GM19452 (cell line): Measurements from ENCODE around the gene ADPRH.
"Not testable (repeated sequence)": the region's sequence is repeated elsewhere in the genome, so short reads cannot be mapped to it uniquely, and the experiment has no call there.

Experiments used
- ATAC-seq: cut with Tn5 transposase; IDR thresholded peaks from one replicate; pipeline ENCODE4 v1.9.1; 2021; ENCODE audit not compliant: unreplicated experiment

ADPRH gene

DNA sequence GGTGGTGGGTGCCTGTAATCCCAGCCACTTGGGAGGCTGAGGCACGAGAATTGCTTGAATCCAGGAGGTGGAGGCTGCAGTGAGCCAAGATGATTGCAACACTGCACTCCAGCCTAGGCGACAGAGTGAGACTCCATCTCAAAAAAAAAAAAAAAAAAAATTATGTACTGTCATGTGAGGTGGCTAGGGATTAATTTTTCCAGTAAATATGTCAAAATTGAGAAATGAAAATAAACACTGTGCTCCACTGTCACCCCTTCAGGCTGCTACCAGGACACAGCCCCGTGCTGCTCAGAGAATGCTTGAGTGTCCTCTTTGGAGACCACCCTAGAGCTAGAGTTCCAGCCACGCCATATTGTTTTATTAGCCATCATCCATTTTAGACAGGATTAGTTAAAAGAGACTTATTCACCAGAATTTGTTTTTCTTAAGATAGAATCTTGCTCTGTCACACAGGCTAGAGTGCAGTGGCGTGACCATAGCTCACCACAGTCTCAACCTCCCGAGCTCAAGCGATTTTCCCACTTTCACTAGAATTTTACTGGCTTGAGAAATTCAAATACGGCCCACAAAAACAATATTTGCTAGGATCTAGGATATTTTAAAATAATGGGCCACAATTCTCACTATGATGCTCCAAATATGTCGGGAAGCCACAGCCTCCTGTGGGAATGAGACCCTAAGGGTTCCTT, 20.5 kb upstream of the ADPRH start:
- ATAC-seq: no peak

DNA sequence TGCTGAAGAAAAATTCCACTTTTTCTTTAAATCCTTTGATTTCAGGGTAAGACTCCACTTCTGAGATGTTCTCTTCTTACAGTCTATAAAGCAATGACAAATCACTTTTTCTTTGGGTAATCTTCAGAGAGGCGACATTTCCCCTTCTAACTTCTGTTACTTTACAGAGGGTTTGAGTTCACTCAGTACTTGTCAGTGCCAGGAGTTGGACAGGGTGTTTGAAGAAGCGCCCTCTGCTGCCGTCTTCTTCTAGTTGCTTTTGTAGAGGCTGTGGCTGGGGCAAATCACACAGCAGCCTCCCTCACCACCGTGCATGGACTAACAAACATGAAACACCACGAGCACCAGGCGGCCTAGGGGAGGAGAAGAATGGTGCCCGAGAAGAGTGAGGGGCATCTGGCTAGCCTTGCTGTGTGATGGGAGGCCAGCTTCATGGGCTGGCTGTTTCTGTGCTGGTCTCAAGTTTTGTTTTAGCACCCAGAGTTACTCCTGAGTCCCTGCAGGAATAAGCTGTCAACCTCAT, 19.8 kb upstream of the ADPRH start, which contains the start of gene CD80:
TSS of gene CD80 (minus strand) at position 174 of the 523 bp plus-strand sequence. CDS start 1,886 bp downstream, outside the sequence.
- peak; percentile 51 for ATAC-seq

DNA sequence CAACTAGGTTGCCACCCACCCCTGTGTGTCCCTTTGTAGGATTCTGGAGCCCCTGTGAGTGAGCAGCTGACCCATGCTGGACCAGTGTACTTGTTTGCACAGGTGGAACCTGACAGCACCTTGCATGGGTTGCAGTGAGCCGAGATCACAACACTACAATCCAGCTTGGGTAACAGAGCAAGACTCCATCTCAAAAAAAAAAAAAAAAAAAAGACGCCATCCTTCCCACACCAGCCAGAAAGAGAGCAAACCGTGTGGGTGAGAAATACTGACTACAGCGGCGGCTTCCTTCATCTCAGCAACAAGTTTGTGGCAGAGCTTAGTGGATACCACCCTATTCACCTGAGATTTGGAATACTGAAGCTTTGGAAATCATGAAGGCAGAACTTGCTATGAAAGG, 19.1 kb upstream of the ADPRH start:
- ATAC-seq: no peak

GRCh38 chr3:119562307-119562961, 16.9 kb upstream of the ADPRH start:
- ATAC-seq: peak; percentile 76

- not testable (repeated sequence) for ATAC-seq
These were observed 16.0 kb upstream of the ADPRH start for GRCh38 chr3:119563334-119563733.

DNA sequence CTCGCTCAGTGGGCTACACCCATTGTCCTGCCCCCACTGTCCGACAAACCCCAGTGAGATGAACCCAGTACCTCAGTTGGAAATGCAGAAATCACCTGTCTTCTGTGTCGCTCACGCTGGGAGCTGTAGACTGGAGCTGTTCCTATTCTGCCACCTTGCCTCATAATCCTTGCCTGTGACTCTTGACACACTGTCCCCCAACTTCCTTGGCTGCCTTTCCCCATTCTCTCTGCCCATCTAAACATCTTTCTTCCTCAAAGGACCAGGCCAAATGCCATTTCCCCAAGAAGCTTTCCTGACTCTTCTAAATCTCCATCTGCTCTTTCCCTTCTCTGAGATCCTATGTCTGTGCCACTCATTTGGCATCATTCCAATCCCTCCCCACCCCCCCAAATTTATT, 10.1 kb upstream of the ADPRH start:
- ATAC-seq: no peak

DNA sequence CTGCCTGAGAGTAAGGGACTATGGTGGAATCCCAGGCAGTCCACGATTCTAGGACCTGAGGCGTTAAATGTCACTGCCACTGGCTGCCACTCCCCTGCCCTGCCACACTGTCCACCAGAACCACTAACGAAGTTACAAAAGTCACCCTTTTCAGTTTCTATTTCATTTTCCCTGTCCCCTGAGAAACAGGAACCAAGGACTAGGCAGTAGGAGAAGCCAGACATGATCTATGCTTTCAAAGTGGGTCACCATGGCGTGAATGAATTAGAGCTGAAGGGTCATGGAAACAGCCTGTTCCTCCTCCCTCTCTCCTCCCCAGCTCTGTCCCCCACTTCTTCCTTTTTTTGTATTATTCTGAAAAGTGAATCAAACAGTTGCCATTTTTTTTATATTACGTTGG, 9.1 kb upstream of the ADPRH start:
- ATAC-seq: peak; percentile 58

GRCh38 chr3:119571230-119571629, 8.1 kb upstream of the ADPRH start:
- no peak for ATAC-seq

DNA sequence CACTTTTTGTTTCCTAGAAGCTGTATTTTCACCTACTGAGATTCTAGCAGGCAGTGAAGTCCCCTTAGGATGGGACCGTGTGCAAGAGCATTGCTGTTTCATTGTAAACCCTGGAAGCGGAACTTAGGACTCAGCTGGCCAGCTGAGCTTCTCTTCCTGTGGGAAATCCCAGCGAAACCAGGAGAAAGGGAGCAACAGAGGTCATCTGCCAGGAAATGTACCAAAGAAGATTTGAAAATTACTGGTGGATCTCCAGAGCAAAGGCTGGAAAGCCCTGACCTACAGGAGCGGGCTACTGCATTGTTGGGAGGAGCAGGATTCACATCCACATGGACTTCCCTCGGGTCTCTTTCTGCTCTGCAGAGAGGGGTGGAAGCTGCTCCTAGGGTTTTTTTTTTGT, 7.6 kb upstream of the ADPRH start:
- no peak for ATAC-seq

DNA sequence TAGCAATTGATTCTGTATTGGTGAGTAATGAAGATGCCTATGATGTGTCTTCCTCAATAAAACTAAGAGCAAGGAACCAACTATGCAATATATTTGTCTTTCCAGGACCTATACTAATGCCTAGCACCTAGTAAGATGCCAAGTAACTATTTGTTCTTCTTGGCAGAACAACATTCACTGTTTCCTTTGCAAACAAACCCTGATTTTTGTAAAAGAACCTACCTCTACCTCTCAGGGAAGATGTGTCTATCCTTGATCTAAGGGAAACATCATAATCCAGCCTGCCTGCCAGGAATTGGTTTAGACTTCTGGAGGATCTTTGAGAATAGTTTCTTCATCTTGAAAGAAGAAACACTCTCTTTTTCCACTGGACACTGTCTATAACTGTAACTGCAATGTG, 3.8 kb upstream of the ADPRH start:
- ATAC-seq: no peak

DNA sequence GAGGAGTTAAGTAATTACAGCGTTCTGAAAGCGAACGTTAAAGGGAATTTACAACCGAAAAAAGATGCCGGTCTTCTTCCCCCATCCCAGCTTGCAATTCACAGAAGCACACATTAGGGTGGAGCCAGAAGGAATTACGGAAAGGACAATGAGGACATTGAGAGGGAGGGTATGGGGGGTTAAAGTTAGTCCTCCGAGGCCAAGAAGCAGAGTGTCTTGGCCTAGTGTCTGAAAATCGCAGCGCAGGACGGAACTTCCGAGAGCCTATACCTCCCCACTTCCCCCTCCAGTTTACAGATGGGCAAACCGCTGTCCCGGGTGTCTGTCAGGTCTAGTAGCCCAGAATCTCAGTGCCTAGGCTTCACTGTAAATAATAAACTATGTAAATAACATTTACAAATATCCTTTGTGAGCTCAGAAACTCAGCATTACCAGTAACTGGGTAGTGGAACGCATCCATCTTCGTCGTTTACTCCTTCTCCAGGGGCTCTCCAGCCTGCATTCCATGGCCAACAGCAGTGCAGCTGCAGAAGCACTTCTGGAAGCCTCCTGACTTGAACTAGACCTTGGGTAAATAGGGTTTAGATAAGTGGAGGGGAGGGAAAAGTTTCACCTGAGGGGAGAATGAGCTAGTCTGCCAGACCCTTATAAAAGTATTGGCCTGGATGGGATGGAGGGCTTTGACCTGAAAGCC, 922 bp downstream of the ADPRH start:
- ATAC-seq: peak; percentile 73

DNA sequence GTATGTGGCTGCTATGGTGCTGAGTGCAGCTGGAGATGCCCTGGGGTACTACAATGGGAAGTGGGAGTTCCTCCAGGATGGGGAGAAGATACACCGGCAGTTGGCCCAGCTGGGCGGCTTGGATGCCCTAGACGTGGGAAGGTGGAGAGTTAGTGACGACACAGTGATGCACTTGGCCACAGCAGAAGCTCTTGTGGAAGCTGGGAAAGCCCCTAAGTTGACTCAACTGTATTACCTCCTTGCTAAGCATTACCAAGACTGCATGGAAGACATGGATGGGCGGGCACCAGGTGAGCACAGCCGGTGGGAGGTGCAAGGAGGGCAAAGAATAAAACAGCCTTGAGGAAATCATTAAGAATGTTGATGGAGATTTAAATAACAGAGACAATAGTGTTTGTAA, 2.9 kb downstream of the ADPRH start:
- ATAC-seq: no peak

DNA sequence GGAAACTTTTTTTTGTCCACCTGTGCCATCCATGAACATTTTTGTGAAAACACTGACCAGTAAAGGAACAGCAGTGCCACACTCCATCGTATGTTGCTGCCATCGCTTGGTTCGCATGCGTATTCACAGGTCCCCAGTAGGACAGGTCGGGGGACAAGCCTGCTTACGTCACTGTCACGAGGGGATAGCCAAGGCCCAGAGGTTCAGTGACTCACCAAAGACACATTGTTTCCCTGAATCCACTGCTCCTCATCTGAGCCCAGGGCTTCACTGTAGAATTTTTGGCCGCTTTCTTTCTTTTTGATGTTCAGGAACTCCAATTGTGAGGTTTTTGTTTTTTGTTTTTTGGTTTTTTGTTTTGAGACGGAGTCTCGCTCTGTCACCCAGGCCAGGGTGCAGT, 5.9 kb downstream of the ADPRH start:
- ATAC-seq: no peak

- ATAC-seq: no peak
These were observed 6.7 kb downstream of the ADPRH start for GRCh38 chr3:119585856-119586570.

DNA sequence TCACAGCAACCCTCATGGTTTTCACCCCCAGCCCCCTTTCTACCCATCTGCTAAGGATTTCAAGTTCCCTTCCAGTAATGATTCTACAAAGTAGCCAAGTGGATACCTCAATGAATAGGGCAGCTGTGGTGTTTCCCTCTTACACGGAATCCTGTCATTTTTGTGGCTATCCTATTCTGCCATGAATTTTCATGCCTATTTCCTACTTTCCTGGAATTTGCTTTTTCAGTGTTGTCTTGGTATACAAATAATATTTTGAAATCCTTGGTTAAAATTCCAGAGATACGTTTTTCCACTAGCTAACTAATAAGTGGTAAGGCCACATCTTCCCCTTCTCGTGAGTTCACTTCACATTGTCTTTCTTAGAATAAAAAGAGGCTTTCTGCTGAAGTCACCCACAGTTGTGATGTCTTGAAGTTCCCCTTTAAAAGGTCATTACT, 7.5 kb downstream of the ADPRH start:
- no peak for ATAC-seq

- no peak for ATAC-seq
These were observed 8.8 kb downstream of the ADPRH start for GRCh38 chr3:119588112-119588511.

GRCh38 chr3:119589102-119589773, 9.9 kb downstream of the ADPRH start:
- no peak for ATAC-seq

GRCh38 chr3:119590706-119591105, 11.4 kb downstream of the ADPRH start:
- no peak for ATAC-seq

GRCh38 chr3:119592861-119593260, 13.6 kb downstream of the ADPRH start:
- ATAC-seq: no peak

- no peak for ATAC-seq
These were observed 14.8 kb downstream of the ADPRH start for GRCh38 chr3:119594066-119594465.

DNA sequence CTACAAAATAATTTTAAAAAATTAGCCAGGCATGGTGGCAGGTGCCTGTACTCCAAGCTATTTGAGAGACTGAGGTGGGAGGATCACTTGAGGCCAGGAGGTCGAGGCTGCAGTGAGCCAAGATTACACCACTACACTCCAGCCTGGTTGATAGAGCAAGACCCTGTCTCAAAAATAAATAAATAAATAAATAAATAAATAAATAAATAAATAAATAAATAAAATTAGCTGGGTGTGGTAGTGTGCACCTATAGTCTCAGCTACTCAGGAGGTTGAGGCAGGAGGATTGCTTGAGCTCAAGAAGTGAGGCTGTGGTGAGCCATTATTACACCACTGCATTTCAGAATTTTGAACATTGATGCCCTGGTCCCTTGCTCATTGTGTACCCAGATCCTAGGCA, 15.6 kb downstream of the ADPRH start:
- ATAC-seq: not testable (repeated sequence)
